Kidney capillary endothelial cell (primary cell): ENCODE data around the gene ATXN7L2.
A peak's percentile ranks its signal among the peaks of the same experiment; 100 is the strongest.
"Not testable (repeated sequence)": the region's sequence is repeated elsewhere in the genome, so short reads cannot be mapped to it uniquely, and the experiment has no call there.

Source experiments
- DNase-seq: peaks from one replicate; pipeline ENCODE4 v3.0.0-alpha.2; 2018; ENCODE audit warnings: low spot score

Gene ATXN7L2, protein sequence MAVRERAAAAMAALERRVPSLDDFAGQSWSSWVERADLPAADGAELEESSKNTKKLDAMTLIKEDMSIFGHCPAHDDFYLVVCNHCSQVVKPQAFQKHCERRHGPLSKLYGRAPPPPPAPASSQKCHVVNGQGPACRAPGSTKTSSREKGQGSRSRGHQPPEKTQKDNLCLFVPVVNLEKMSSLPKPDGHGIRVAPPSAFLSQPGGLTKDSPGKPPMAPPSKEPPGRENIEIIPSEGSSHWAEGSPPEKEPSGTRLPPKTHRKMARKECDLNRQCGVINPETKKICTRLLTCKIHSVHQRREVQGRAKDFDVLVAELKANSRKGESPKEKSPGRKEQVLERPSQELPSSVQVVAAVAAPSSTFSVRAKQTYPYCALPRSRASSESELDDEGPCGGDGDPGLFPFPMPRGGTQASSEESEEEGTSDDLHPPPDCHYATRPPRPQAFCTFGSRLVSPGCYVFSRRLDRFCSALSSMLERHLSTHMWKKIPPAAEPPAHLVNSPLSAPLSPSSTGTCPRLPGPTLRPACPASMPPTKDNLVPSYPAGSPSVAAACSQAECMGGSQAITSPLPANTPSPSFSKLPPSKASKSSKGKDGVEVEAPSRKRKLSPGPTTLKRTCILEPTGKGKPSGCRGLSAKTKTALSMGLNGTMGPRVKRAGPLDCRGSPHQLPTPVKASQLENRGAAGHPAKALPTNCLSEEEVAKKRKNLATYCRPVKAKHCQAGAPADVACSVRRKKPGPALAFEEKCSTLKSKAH

DNA sequence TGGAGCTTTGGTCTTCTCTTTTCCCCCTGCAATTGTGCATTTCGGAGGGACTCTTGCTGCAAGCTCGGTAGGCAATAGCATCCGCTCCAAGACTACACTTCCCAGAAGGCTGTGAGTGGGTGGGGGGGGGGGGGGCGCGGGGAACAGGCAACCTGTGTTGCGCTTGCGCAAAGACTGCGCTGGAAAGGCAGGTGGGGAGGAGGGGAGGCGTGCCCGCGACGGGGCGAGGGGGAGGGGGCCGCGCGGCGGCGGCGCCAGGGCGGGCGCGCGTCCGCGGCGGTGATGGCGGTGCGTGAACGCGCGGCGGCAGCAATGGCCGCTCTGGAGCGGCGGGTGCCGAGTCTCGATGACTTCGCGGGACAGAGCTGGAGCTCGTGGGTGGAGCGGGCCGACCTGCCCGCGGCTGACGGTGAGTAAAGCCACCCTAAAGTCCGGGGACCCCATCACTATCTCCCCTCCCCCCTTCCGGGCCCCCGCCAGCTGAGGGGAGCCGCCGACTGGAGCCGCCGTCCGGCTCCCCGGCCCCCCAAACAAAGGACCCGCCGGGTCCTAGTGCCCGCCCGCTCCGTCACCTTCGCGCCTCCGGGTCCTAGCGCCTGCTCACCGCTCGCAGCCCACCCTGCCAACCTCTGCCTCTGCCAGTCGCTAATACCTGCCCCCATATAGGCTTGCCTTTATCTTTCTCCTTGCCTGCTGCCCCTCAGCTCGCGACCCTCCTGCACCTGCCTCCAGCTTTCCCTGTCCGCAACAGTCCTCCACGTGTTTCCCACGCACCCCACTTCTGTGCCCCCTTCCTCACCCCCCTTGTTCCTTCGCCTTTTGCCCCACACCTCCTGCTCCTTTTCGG, at the start of gene ATXN7L2:
Gene ATXN7L2, plus strand, starts transcription at position 234 of the 847 bp plus-strand sequence. Its CDS starts 49 bp downstream, at position 283.
- peak; percentile 81 for DNase-seq

DNA sequence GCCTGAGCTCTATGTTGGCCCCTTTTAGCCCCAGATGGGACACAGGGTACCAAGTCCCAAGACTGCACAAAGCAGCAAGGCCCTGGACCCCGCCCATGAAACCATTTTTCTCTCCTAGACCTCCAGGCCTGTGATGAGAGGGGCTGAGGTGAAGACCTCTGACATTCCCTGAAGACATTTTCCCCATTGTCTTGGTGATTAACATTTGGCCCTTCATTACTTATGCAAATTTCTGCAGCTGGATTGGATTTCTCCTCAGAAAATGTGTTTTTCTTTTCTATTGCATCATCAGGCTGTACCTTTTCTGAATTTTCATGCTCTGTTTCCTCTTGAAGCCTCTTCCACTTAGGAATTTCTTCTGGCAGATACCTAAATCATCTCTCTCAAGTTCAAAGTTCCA, 49.2 kb upstream of the ATXN7L2 start:
- no peak for DNase-seq

DNA sequence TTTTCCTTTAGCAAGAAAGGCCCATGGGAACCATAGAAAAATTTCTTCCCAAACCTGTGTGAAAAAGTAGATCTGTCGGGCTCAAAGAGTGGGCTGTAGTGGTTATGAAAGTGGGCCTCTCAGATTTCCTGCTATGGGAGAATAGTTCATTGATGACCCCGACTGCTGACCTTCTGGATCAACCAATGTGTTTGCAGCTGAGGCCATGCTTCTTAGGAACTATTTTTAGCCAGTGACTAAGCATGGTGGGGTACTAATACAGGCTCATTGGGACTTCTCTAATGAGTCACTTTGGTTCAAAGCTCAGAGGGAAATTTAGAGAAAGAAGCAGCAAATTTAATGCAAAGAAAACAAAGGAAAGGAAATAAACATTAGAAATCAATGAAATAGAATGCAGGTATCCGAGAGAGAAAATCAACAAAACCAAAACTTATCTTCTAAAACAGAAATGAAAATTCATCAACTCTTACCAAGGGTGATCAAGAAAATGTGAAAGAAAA, 44.9 kb upstream of the ATXN7L2 start:
- peak; percentile 78 for DNase-seq

DNA sequence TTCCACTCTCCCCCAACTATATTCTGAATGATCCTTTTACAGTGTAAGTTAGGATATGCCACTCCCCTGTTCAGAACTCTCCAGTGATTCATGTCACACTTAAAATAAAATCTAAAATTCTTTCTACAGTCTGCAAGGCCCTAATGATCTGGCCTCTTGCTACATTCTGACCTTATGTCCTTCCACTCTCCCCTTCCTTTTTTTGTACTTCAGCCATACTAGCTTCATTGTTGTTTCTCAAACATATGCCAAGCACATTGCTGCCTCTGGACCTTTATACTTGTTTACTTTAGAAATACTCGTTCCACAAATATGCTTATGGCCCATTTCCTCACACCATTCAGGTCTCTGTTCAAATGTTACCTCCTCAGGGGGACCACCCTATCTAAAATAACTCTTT, 42.6 kb upstream of the ATXN7L2 start:
- DNase-seq: no peak

DNA sequence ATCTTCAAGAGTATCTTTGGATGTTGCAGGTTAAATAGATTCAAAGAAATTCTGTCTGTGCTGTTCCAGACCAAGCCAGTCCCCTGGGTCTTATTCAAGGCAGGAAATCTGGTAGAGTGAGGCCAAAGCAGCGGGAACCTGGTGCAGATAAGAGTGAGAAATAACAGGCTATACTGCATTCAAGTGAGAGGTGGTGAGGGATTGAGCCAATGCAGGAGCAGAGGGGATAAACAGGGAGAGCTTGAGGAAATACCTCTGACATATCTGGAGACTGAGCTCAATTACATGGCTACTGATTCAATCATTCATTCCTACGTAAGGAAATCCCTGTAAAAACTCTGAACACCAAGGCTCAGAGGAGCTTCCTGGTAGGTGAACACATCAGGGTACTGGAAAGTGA, 40.2 kb upstream of the ATXN7L2 start:
- DNase-seq: no peak

DNA sequence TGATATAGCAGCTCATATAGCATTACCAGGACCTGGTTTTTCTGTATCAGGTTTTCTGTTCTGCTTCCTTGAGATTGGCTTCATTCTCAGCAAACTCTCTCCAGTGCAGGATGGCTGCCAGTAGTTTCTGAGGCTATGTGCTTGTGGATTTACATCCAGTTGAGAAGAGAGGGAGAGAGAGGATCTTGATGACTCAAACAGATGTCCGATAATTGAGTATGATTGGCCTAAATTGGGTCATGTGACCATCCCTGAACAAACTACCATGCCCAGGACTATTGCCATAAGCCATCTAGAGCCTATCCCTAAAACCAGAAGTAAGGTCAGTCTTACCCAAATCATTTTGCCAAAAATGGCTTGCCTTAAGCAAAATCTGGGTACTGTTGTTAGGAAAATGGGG, 39.4 kb upstream of the ATXN7L2 start:
- DNase-seq: no peak

DNA sequence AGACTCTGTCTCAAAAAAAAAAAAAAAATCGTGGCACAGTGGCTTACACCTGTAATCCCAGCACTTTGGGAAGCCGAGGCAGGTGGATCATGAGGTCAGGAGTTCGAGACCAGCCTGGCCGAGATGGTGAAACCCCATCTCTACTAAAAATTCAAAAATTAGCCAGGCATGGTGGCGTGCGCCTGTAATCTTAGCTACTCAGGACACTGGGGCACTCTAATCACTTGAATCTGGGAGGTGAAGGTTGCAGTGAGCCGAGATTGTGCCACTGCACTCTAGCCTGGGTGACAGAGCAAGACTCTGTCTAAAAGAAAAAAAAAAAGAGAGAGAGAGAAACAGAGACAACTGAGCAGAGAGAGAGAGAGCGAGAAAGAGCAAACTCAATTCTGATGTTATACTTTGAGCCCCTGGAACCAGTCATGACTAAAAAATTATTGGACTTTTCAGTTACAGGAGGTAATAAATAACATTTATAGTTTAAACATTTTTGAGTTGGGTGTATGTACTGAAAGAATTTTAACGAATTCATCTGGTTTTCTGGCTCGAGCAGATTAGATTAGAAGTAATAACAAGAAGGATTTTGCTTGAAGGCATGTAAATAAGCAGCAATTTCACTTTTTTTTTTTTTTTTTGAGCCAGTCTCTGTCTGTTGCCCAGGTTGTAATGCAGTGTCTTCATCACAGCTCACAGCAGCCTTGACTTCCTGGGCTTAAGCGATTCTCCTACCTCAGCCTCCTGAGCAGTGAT, 37.6 kb upstream of the ATXN7L2 start:
- DNase-seq: not testable (repeated sequence)

DNA sequence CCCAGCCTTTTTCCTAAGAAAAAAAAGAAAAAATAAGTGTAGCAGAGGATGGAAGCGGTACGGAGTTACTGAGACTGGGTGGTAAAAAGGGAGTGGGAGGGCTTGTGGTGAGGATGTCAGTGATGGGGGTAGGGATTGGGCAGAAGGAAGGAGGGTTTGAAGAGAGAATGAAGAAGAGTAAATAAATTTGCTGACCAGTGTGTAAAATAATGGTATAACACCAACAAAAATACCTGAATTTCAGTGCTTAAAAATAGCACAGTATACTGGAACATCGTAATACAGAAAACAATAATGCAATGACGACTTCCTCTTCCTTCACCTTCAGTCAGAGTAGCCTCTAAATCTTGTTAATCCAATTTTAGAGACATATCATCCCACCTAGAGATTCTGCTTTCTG, 36.2 kb upstream of the ATXN7L2 start:
- no peak for DNase-seq

DNA sequence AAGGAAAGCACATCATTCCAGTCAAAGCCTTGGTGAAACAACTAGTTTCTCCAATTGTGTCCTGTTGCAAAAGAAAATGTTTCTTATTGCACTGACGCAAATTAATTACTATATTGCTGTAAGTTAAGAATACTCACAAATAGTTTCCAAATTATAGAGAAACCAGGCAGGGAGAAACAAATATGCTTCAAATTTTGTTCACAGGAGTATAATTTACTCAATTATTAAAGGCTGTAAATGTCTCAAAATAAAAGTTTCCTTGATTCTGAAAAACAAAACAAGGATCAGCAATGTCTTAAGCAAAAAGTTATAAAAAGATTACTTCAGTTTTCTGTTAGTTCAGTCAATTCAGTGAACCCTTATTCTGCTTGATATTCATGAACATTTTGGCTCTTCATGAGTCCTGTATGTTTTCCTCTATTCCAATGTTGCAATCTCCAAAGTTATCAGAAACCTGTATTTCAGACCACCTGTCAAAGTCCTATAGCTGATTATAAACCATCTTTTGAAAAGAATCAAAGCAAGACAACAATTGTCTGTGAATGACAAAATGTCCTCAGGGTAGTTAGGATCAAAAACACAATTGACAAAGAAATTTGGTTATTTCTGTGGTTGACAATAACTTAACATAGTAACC, 29.1 kb upstream of the ATXN7L2 start:
- no peak for DNase-seq

DNA sequence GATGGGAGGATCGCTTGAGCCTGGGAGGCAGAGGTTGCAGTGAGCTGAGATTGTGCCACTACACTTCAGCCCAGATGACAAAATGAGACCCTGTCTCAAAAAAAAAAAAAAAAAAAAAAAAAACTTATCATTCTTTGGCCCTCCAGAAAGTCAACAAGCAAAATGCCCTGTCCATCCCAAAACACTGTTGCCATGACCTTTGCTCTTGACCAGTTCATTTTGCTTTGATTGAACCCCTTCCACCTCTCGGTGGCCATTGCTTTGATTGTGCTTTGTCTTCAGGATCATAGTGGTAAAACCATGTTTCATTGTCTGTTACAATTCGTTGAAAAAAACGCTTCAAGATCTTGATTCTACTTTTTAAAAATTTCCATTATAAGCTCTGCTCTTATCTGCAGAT, 25.9 kb upstream of the ATXN7L2 start:
- no peak for DNase-seq

DNA sequence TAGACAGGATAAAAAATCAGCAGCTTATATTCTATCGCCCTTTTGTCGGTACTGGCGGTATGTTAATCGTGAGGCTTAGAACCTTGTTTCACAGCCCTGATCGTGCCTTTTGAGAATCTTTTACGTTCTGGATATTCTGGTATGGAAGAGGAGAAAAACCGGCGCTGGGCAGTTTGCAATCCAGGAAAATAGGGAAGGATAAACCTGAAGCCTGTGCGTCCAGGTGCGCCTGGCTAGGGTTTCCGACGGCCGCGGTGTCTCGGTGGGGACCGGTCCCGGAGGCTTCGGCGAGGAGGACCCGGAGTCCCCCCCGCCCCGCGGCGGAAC, 17.6 kb upstream of the ATXN7L2 start:
- no peak for DNase-seq

DNA sequence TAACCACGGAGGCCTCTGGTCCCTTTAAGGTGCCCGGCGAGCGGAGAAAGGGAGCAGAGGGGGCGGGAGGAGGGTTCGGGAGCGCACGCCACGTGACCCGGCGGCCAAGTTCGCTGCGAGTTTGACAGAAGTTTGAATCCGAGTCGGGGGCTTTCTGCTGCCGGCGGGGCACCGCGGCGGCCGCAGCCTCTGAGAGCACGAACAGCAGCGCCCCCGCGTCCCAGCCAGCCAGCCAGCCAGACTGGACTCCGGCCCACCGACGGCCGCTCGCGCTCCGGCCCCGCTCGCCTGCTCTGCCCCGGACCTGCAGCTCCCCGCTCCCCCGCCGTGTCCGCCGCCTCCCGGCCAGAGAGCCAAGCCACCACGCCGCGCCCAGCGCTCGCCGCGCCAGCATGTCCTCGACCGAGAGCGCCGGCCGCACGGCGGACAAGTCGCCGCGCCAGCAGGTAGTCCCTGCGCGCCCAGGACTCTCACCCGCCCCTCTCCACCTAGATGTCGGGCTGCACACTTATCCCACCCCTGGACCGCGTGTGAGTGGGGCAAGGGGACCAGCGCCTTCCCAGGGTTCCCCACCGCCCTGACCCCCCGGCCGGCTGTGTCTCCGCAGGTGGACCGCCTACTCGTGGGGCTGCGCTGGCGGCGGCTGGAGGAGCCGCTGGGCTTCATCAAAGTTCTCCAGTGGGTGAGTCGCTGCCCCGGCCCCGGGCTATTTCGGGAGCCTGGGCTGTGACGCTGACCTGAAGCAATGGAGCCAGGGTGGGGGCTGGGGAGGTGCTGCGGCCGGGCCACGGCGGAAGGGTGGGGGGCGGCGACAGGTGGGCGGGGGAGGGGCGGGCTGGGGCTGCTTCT, 17.0 kb upstream of the ATXN7L2 start, which contains the start of gene SYPL2:
Gene SYPL2, plus strand, starts transcription at position 95 of the 849 bp plus-strand sequence. Its CDS starts 298 bp downstream, at position 393.
- no peak for DNase-seq

DNA sequence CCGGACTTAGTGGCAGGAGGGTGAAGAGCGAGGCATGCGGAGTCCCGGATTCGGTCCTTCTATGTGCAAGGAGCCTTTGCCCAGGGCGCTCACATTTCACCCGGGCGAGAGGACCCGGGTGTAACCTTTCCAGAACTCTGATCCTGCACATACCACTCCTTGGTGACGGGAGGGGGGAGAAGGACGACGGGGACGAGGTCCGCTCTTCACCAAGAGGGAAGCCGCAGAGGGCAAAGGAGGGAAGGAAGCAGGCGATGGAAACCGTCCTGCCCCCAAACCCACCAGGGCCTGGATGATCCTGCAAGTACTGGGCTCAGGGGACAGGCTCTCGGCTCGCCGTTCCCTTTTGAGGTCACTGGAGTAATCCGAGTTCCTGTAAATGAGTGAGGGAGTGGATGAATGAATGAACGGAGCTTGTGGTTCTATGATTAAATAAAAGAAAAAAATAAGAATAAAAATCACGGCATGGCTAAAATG, 16.4 kb upstream of the ATXN7L2 start:
- no peak for DNase-seq

DNA sequence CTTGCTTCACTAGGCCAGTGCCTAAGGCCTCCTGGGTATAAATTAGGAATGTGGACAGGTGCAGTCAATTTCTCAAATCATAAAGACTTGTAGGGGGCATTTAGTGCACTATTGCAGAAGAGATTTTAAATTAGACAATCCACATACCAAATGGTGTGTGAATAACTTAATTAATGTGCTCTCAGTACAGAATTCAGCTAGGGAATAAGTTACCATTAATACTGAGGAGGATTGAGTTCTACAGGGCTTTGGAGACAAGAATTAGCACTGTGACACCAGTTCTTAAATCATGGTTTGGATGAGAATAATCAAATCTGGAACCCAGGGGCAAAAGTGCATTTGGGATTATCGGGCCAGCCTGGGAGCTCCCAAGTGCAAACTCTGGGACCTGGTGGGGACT, 15.6 kb upstream of the ATXN7L2 start:
- DNase-seq: no peak

DNA sequence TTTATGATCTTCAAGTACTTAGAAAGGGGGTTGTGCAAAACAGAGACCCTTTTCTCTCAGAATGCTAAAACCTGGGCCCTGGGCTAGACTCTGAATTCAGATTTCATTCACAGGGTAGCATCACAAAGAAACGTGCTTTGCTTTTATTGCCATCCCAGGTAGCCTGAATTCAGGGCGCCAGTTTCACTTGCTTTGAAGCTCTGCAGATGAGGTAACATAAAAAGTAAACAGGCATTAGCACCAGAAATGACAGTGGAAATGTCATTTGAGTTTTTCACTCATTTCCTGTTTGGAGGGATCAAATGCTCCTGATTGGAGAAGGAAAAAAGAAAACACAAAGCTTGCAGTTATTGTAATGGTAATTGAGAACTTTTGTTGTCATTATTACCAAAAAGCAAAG, 14.8 kb upstream of the ATXN7L2 start:
- no peak for DNase-seq

DNA sequence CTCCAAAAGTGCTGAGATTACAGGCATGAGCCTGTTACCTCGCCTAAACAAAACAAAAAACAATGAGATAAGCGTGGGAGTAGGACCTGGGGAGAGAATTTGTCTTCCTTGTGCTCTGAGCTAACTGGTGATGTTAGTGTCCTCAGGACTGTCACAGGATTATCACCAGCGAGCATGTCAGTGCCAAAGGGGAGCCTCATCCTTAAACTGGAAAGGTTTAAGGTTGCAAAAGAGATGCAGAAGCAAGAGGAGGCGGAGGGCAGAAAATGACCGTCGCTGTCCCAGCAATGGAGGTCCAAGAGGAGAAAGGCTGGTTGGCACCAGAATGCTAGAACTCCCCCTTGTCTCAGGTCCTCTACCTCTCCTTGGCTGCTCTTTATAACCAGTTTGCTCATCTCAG, 13.5 kb upstream of the ATXN7L2 start:
- DNase-seq: no peak

DNA sequence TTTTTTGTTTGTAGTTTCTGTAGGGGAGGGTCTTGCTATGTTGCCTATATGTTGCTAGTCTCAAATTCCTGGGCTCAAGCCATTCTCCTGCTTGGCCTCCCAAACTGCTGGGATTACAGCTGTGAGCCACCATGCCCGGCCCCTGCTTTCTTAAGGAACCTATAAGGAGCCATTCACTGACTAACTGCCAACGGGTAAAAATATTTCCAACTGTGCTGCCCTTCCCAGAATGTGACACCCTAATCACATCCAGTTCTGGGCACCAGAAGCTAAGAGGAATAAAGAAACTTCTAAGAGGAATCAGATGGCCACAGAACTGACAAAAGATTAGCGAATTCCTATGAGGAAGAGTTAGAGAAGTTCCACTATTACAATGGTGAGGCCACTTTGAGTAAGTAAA, 10.9 kb upstream of the ATXN7L2 start:
- DNase-seq: no peak

DNA sequence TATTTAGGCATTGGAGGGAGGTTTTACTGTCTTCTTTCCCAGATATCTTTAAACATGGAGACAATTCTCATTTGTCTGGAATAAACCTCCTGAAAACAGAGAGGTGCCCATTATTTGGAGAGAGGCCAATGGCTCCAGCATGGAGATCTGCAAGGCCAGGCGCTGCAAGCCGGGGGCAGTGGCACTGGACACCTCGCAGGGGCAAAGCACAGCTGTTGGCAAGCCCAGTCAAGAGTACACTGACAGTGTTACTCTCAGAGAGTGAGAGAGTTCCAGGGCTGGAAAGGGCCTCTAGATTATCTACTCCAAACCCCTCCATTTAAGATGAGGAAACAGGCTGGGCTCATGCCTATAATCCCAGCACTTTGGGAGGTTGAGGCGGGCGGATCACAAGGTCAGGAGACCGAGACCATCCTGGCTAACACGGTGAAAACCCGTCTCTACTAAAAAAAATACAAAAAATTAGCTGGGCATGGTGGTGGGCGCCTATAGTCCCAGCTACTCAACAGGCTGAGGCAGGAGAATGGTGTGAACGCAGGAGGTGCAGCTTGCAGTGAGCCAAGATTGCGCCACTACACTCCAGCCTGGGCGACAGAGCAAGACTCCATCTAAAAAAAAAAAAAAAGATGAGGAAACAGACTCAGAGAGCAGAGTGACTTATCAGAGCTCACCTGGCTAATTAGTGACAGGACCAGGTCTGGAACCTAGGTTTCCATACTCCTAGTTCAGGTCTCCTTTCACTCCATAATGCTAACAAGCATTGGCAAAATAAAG, 10.2 kb upstream of the ATXN7L2 start:
- DNase-seq: not testable (repeated sequence)

DNA sequence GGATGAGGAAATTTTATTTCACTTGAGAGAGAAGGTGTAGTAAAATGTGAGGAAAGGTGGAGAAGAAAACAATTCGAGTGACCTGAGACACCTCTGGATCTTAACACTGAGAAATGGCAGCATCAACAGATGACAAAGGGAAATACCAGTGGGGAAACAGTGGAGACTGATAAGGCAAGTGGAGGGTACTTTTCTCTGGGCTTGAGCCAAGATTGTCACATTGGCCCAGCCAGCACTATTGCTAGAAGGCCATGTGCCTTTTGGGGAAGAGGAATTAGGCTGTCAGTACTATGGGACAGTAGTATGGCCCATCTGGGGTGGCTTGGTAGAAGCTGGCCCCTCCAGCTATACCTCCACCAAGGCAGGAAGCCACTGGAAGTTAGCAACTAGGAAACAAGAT, 9.0 kb upstream of the ATXN7L2 start:
- DNase-seq: no peak
